ENCODE data around the gene GAREM1. TPM values are rescaled to one million over a fixed set of nuclear protein-coding genes. Genes with fewer than 3 reads are reported as not detected.

The GAREM1 gene
- total RNA-seq, 1 donor from 2014 or later: 7.7 TPM

DNA sequence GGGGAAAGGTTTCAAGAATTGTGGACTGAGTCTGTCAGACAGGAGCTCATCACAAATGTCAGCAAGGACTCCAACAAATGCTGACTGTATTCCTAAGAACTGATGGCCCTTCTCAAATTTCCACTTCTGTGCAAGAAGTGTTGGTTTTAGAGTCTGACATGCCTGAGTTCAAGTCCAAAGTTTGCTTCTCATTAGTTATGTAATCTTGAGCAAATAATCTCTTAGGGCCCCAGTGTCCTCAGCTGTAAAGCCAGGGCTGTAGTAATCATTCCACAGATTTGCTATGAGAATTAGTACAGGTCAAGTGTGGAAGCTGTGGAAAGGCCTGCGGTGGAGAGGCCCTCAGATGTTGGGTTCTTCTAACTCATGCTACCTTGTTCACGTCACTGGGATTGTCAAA, 257.0 kb downstream of the GAREM1 start:
- TF ChIP-seq, protein P1, sequence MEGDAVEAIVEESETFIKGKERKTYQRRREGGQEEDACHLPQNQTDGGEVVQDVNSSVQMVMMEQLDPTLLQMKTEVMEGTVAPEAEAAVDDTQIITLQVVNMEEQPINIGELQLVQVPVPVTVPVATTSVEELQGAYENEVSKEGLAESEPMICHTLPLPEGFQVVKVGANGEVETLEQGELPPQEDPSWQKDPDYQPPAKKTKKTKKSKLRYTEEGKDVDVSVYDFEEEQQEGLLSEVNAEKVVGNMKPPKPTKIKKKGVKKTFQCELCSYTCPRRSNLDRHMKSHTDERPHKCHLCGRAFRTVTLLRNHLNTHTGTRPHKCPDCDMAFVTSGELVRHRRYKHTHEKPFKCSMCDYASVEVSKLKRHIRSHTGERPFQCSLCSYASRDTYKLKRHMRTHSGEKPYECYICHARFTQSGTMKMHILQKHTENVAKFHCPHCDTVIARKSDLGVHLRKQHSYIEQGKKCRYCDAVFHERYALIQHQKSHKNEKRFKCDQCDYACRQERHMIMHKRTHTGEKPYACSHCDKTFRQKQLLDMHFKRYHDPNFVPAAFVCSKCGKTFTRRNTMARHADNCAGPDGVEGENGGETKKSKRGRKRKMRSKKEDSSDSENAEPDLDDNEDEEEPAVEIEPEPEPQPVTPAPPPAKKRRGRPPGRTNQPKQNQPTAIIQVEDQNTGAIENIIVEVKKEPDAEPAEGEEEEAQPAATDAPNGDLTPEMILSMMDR (IDR thresholded peaks at IDR 0.05): no peak

More for the DNA sequence above, 257.0 kb downstream of the GAREM1 start:
- no peak for DNase-seq (ENCODE audit: low spot score)
- Mint-ChIP-seq H3K4me1 (ENCODE audit: low read depth) (no peaks in the 10 kb centered on the region), H3K36me3 (ENCODE audit: low read depth) (no peaks in the 10 kb centered on the region), H3K4me3 (ENCODE audit: unreplicated experiment) (no peak overlapping the region), H3K27ac (ENCODE audit: unreplicated experiment) (no peak overlapping the region), H3K9me3 (ENCODE audit: low read depth) (no peaks in the 10 kb centered on the region), H3K27me3 (ENCODE audit: low read depth) (no peaks in the 10 kb centered on the region)

Measured in chondrocyte (in vitro differentiated cells).